ENCODE measurements around the gene NRIP2.
"Not testable (repeated sequence)": the region's sequence is repeated elsewhere in the genome, so short reads cannot be mapped to it uniquely, and the experiment has no call there.

NRIP2 gene

GRCh38 chr12:2864198-2864597 lies 29.4 kb upstream of the NRIP2 start:
- no peak for DNase-seq (ENCODE audit: low read depth)
- TF ChIP-seq, protein P1, sequence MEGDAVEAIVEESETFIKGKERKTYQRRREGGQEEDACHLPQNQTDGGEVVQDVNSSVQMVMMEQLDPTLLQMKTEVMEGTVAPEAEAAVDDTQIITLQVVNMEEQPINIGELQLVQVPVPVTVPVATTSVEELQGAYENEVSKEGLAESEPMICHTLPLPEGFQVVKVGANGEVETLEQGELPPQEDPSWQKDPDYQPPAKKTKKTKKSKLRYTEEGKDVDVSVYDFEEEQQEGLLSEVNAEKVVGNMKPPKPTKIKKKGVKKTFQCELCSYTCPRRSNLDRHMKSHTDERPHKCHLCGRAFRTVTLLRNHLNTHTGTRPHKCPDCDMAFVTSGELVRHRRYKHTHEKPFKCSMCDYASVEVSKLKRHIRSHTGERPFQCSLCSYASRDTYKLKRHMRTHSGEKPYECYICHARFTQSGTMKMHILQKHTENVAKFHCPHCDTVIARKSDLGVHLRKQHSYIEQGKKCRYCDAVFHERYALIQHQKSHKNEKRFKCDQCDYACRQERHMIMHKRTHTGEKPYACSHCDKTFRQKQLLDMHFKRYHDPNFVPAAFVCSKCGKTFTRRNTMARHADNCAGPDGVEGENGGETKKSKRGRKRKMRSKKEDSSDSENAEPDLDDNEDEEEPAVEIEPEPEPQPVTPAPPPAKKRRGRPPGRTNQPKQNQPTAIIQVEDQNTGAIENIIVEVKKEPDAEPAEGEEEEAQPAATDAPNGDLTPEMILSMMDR (IDR thresholded peaks at IDR 0.05; ENCODE audit: control insufficient read depth, insufficient read depth, low read depth, low read length, missing control alignments) = no peak

GRCh38 chr12:2863402-2863801 lies 28.6 kb upstream of the NRIP2 start:
- not testable (repeated sequence) for DNase-seq (ENCODE audit: low read depth); H3K4me3 ChIP-seq (ENCODE audit: control insufficient read depth, low read depth, low read length)

More at GRCh38 chr12:2864198-2864597, 29.4 kb upstream of the NRIP2 start:
- H3K4me3 ChIP-seq (ENCODE audit: control insufficient read depth, low read depth, low read length) = no peak overlapping the region

- H3K4me3 ChIP-seq (ENCODE audit: control insufficient read depth, low read depth, low read length) = no peak overlapping the region
- TF ChIP-seq, protein P1 (IDR thresholded peaks at IDR 0.05; ENCODE audit: control insufficient read depth, insufficient read depth, low read depth, low read length, missing control alignments) = no peak
- DNase-seq (ENCODE audit: low read depth) = no peak
Measured at GRCh38 chr12:2862876-2863275, 28.0 kb upstream of the NRIP2 start.

DNA sequence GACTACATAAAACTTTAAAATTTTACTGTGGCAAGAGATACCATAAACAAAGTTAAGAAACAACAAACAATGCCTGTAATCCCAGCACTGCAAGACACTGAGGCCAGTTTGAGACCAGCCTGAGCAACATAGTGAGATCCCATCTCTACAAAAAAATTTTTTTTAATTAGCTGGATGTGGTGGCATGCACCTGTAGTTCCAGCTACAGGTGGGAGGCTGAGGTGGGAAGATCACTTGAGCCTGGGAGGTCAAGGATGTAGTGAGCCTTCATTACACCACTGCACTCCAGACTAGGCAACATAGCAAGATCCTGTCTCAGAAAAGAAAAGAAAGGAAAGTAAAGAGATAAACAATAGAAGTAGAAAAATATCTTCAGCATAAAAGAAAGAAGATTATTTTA lies 25.3 kb upstream of the NRIP2 start:
- DNase-seq (ENCODE audit: low read depth) = no peak
- no peak overlapping the region for H3K4me3 ChIP-seq (ENCODE audit: control insufficient read depth, low read depth, low read length)
- TF ChIP-seq, protein P1 (IDR thresholded peaks at IDR 0.05; ENCODE audit: control insufficient read depth, insufficient read depth, low read depth, low read length, missing control alignments) = no peak

DNA sequence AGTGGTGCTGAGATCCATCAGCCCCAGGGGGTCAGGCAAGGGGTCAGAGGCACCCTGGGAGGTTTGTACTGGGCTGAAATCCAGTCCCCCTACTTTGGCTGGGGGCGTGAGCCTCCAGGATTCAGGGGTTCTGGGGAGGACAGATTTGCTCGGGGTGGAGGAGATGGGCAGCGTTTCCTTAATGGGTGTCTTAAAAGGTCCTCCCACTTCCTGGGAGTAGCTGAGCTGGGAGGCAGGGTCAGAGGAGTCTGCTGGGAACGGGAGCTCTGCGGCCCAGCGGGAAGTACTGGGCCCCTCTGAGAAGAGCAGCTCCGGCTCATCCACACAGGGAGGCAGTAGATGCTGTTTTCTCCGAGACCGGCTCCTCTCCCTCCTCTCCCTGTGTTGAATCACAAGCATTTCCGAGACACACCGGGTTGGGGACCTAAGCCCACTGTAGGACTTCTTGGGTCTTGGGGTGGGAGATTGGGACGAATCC lies 24.1 kb upstream of the NRIP2 start:
- no peak for DNase-seq (ENCODE audit: low read depth)
- TF ChIP-seq, protein P1 (IDR thresholded peaks at IDR 0.05; ENCODE audit: control insufficient read depth, insufficient read depth, low read depth, low read length, missing control alignments) = no peak
- no peak overlapping the region for H3K4me3 ChIP-seq (ENCODE audit: control insufficient read depth, low read depth, low read length)

DNA sequence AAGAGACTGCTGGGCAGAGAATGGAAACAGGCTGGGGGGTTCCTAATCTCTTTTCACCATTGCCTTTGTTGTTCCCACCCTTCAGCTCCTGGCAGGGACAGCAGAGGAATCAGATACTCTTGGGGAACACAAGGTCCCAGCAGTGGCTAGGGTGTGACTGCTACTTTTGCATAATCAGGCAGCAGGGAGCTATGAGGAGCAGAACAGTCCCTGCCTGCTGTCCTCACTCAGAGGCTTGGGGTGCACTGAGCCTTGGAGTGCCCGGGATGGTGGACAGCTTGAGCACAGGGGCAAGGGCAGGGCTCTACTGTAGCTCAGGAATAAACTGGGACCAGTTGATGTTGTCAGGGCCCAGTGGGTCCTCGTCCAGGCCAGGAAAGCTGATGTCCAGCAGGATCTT lies 23.5 kb upstream of the NRIP2 start:
- no peak overlapping the region for H3K4me3 ChIP-seq (ENCODE audit: control insufficient read depth, low read depth, low read length)
- TF ChIP-seq, protein P1 (IDR thresholded peaks at IDR 0.05; ENCODE audit: control insufficient read depth, insufficient read depth, low read depth, low read length, missing control alignments) = no peak
- DNase-seq (ENCODE audit: low read depth) = no peak

DNA sequence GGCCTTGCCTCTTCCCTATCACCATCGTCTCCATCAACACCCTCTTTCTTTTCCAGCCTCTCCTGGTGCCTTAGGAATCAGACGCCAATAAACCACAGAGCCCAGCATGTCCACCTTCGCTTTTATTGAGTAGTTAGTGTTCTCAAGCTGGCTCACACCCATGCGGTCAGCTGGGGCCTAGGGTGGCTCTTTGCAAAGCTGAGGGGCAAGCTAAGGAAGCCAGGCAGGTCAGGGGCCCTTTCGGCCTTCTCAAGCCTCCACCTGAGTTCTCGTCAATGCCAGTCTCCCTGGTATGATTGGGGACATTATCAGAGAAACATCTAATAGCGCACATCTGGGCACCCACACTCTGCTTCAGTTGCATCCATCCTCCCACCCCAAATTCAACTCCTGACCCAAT lies 22.7 kb upstream of the NRIP2 start:
- no peak overlapping the region for H3K4me3 ChIP-seq (ENCODE audit: control insufficient read depth, low read depth, low read length)
- TF ChIP-seq, protein P1 (IDR thresholded peaks at IDR 0.05; ENCODE audit: control insufficient read depth, insufficient read depth, low read depth, low read length, missing control alignments) = no peak
- DNase-seq (ENCODE audit: low read depth) = no peak
